ENCODE measurements around the gene CNGB1. TPM values are rescaled to one million over a fixed set of nuclear protein-coding genes. Genes with fewer than 3 reads are reported as not detected.

CNGB1 gene
- total RNA-seq, 1 donor, result not detected

- no peaks in the 10 kb centered on the region for H3K36me3 ChIP-seq (ENCODE audit: insufficient read depth, low read length)
- no peak overlapping the region for H3K4me3 ChIP-seq (ENCODE audit: insufficient read depth, low read length)
- no peak overlapping the region for H3K4me2 ChIP-seq (ENCODE audit: insufficient read depth, low read length)
- peaks cover 33% of the 10 kb centered on the region for H3K27me3 ChIP-seq (ENCODE audit: insufficient read depth, low read length)
- no peak for DNase-seq (ENCODE audit: insufficient read length, low spot score, missing footprints)
- H3K79me2 ChIP-seq (ENCODE audit: insufficient read depth, low read length), result no peaks in the 10 kb centered on the region
- H4K20me1 ChIP-seq (ENCODE audit: insufficient read depth, low read length), result no peaks in the 10 kb centered on the region
- no peaks in the 10 kb centered on the region for H3K9me3 ChIP-seq (ENCODE audit: low read depth, low read length)
- H2AFZ ChIP-seq (ENCODE audit: low read length), result no peak overlapping the region
- H3K4me1 ChIP-seq (ENCODE audit: insufficient read depth, low read length), result peaks cover 49% of the 10 kb centered on the region
- no peak for TF ChIP-seq CTCF (IDR thresholded peaks at IDR 0.05; ENCODE audit: extremely low read depth, low read depth, low read length)
- no peak overlapping the region for H3K27ac ChIP-seq (ENCODE audit: low read depth, low read length)
Measured at GRCh38 chr16:57890752-57891111, 80.2 kb downstream of the CNGB1 start.

- Histone ChIP-seq H3K4me2 (ENCODE audit: insufficient read depth, low read length) (no peak overlapping the region), H3K27ac (ENCODE audit: low read depth, low read length) (no peak overlapping the region), H3K27me3 (ENCODE audit: insufficient read depth, low read length) (peaks cover 37% of the 10 kb centered on the region), H2AFZ (ENCODE audit: low read length) (no peak overlapping the region), H3K9me3 (ENCODE audit: low read depth, low read length) (no peaks in the 10 kb centered on the region), H3K79me2 (ENCODE audit: insufficient read depth, low read length) (no peaks in the 10 kb centered on the region), H3K36me3 (ENCODE audit: insufficient read depth, low read length) (no peaks in the 10 kb centered on the region), H3K4me1 (ENCODE audit: insufficient read depth, low read length) (peaks cover 49% of the 10 kb centered on the region), H3K4me3 (ENCODE audit: insufficient read depth, low read length) (no peak overlapping the region), H4K20me1 (ENCODE audit: insufficient read depth, low read length) (no peaks in the 10 kb centered on the region)
- TF ChIP-seq CTCF (IDR thresholded peaks at IDR 0.05; ENCODE audit: extremely low read depth, low read depth, low read length), result no peak
- DNase-seq (ENCODE audit: insufficient read length, low spot score, missing footprints), result no peak
Measured at GRCh38 chr16:57889960-57890751, 80.8 kb downstream of the CNGB1 start.

GRCh38 chr16:57889522-57889921 is 81.4 kb downstream of the CNGB1 start:
- Histone ChIP-seq H3K4me1 (ENCODE audit: insufficient read depth, low read length) (peaks cover 48% of the 10 kb centered on the region), H3K4me3 (ENCODE audit: insufficient read depth, low read length) (no peak overlapping the region), H2AFZ (ENCODE audit: low read length) (no peak overlapping the region), H3K36me3 (ENCODE audit: insufficient read depth, low read length) (no peaks in the 10 kb centered on the region), H3K27ac (ENCODE audit: low read depth, low read length) (no peak overlapping the region), H3K79me2 (ENCODE audit: insufficient read depth, low read length) (no peaks in the 10 kb centered on the region), H3K27me3 (ENCODE audit: insufficient read depth, low read length) (peaks cover 40% of the 10 kb centered on the region), H4K20me1 (ENCODE audit: insufficient read depth, low read length) (no peaks in the 10 kb centered on the region), H3K9me3 (ENCODE audit: low read depth, low read length) (no peaks in the 10 kb centered on the region), H3K4me2 (ENCODE audit: insufficient read depth, low read length) (no peak overlapping the region)
- TF ChIP-seq CTCF (IDR thresholded peaks at IDR 0.05; ENCODE audit: extremely low read depth, low read depth, low read length), result no peak
- no peak for DNase-seq (ENCODE audit: insufficient read length, low spot score, missing footprints)

GRCh38 chr16:57889111-57889510 is 81.8 kb downstream of the CNGB1 start:
- no peak for TF ChIP-seq CTCF (IDR thresholded peaks at IDR 0.05; ENCODE audit: extremely low read depth, low read depth, low read length)
- Histone ChIP-seq H4K20me1 (ENCODE audit: insufficient read depth, low read length) (no peaks in the 10 kb centered on the region), H3K9me3 (ENCODE audit: low read depth, low read length) (no peaks in the 10 kb centered on the region), H3K79me2 (ENCODE audit: insufficient read depth, low read length) (no peaks in the 10 kb centered on the region), H3K4me2 (ENCODE audit: insufficient read depth, low read length) (no peak overlapping the region), H3K4me3 (ENCODE audit: insufficient read depth, low read length) (no peak overlapping the region), H2AFZ (ENCODE audit: low read length) (no peak overlapping the region), H3K27ac (ENCODE audit: low read depth, low read length) (no peak overlapping the region), H3K36me3 (ENCODE audit: insufficient read depth, low read length) (no peaks in the 10 kb centered on the region), H3K27me3 (ENCODE audit: insufficient read depth, low read length) (peaks cover 44% of the 10 kb centered on the region), H3K4me1 (ENCODE audit: insufficient read depth, low read length) (peaks cover 44% of the 10 kb centered on the region)
- DNase-seq (ENCODE audit: insufficient read length, low spot score, missing footprints), result no peak
